ENCODE data around the gene MSH3. TPM values are rescaled to one million over a fixed set of nuclear protein-coding genes. Genes with fewer than 3 reads are reported as not detected.

Gene MSH3
- polyA plus RNA-seq, 1 of the 3 experiments (the other 2 are of a cell fraction) = 3.5 TPM

- Histone ChIP-seq H3K79me2 (ENCODE audit: insufficient read depth) (no peaks in the 10 kb centered on the region), H3F3A (replicated peaks; ENCODE audit: insufficient read depth) (peaks cover 6% of the 10 kb centered on the region), H3K36me3 (replicated peaks in 1 of 2; ENCODE audit: control insufficient read depth in 1 of 2, insufficient read depth in 2 of 2, low read length in 1 of 2) (peaks cover 4 to 10% of the 10 kb centered on the region in 2 experiments), H3K4me1 (ENCODE audit: control insufficient read depth in 1 of 2, insufficient read depth in 2 of 2, low read depth in 1 of 2, low read length in 1 of 2) (no peaks in the 10 kb centered on the region), H3K9ac (no peak overlapping the region), H3K4me2 (no peak overlapping the region), H4K20me1 (ENCODE audit: insufficient read depth) (no peaks in the 10 kb centered on the region), H2AFZ (ENCODE audit: low read depth) (no peak overlapping the region), H3K9me3 (no peaks in the 10 kb centered on the region), H3K4me3 (ENCODE audit: low read depth in 2 of 2, low read length in 1 of 2) (no peak overlapping the region), H3K27ac (ENCODE audit: low read depth in 2 of 2, low read length in 1 of 2) (no peak overlapping the region), H3K27me3 (ENCODE audit: insufficient read depth) (no peaks in the 10 kb centered on the region), H3K9me2 (no peaks in the 10 kb centered on the region)
- no peak for DNase-seq
- TF ChIP-seq JUND (IDR thresholded peaks at IDR 0.05) (no peak), RCOR1 (IDR thresholded peaks at IDR 0.05; ENCODE audit: low read length) (no peak), MEF2A (IDR thresholded peaks at IDR 0.05; ENCODE audit: borderline replicate concordance, low read depth) (no peak), ZBTB33 (IDR thresholded peaks at IDR 0.05; ENCODE audit: borderline replicate concordance, low read depth) (no peak), GATA2 (CRISPR knock-in tag; IDR thresholded peaks at IDR 0.05) (no peak), TCF12 (IDR thresholded peaks at IDR 0.05) (no peak), SIN3A (IDR thresholded peaks at IDR 0.05; ENCODE audit: borderline replicate concordance, low read depth, low read length) (no peak), NFIC (IDR thresholded peaks at IDR 0.05; ENCODE audit: borderline replicate concordance) (no peak), ELF1 (IDR thresholded peaks at IDR 0.05) (no peak), EP300 (IDR thresholded peaks at IDR 0.05; ENCODE audit: borderline replicate concordance in 1 of 2, low read depth in 1 of 2, low read length in 1 of 2) (no peak), EZH2phosphoT487 (IDR thresholded peaks at IDR 0.05; ENCODE audit: borderline replicate concordance, low read depth) (no peak), TEAD4 (IDR thresholded peaks at IDR 0.05; ENCODE audit: borderline replicate concordance, insufficient read depth) (no peak), IRF3 (IDR thresholded peaks at IDR 0.05; ENCODE audit: low read depth, low read length) (no peak), RFX5 (IDR thresholded peaks at IDR 0.05; ENCODE audit: low read length) (no peak)
- ChIA-PET CTCF (interaction anchor here (0.6 kb wide), 1 partner anchor 8 kb away, joined by 3 read pairs; no protein-coding TSS in a partner anchor), POLR2A (no interaction called here)
- WGBS (ENCODE audit: low lambda C conversion rate) = 91% methylated on average over 3 of the region's 3 CpGs
Measured at GRCh38 chr5:80695666-80696065, 41.2 kb downstream of the MSH3 start.

GRCh38 chr5:80696450-80696849 lies 42.0 kb downstream of the MSH3 start:
- Histone ChIP-seq H4K20me1 (ENCODE audit: insufficient read depth) (no peaks in the 10 kb centered on the region), H3K9ac (no peak overlapping the region), H3K79me2 (ENCODE audit: insufficient read depth) (no peaks in the 10 kb centered on the region), H3K36me3 (replicated peaks in 1 of 2; ENCODE audit: control insufficient read depth in 1 of 2, insufficient read depth in 2 of 2, low read length in 1 of 2) (peaks cover 4 to 5% of the 10 kb centered on the region in 2 experiments), H3K27ac (ENCODE audit: low read depth in 2 of 2, low read length in 1 of 2) (no peak overlapping the region), H3K4me1 (ENCODE audit: control insufficient read depth in 1 of 2, insufficient read depth in 2 of 2, low read depth in 1 of 2, low read length in 1 of 2) (no peaks in the 10 kb centered on the region), H3K4me2 (no peak overlapping the region), H2AFZ (ENCODE audit: low read depth) (no peak overlapping the region), H3K9me2 (no peaks in the 10 kb centered on the region), H3K4me3 (ENCODE audit: low read depth in 2 of 2, low read length in 1 of 2) (no peak overlapping the region), H3K27me3 (ENCODE audit: insufficient read depth) (no peaks in the 10 kb centered on the region), H3F3A (replicated peaks; ENCODE audit: insufficient read depth) (no peaks in the 10 kb centered on the region), H3K9me3 (no peaks in the 10 kb centered on the region)
- 100% methylated on average over 3 of the region's 3 CpGs for WGBS (ENCODE audit: low lambda C conversion rate)
- ChIA-PET CTCF (interaction anchor here (0.6 to 2.0 kb wide), 2 partner anchors 9 to 15 kb away, joined by 3 to 6 read pairs; no protein-coding TSS in a partner anchor), POLR2A (no interaction called here)
- DNase-seq = no peak
- TF ChIP-seq USF2 (IDR thresholded peaks at IDR 0.05; ENCODE audit: borderline replicate concordance, low read depth, low read length) (no peak), YY1 (IDR thresholded peaks at IDR 0.05; ENCODE audit: low read depth) (no peak), PBX3 (IDR thresholded peaks at IDR 0.05) (no peak), RFX5 (IDR thresholded peaks at IDR 0.05; ENCODE audit: low read length) (no peak), FOXM1 (IDR thresholded peaks at IDR 0.05; ENCODE audit: low read depth) (no peak), RAD21 (IDR thresholded peaks at IDR 0.05; ENCODE audit: low read length) (no peak), CHD2 (IDR thresholded peaks at IDR 0.05; ENCODE audit: low read length, partially characterized antibody) (no peak), TAF1 (IDR thresholded peaks at IDR 0.05; ENCODE audit: borderline replicate concordance, low read depth, low read length) (no peak), EP300 (IDR thresholded peaks at IDR 0.05; ENCODE audit: borderline replicate concordance in 1 of 2, low read depth in 1 of 2, low read length in 1 of 2) (no peak), CTCF (IDR thresholded peaks at IDR 0.05) (no peak), GATA2 (CRISPR knock-in tag; IDR thresholded peaks at IDR 0.05) (no peak), RXRA (IDR thresholded peaks at IDR 0.05; ENCODE audit: borderline replicate concordance, low read depth) (no peak), TEAD4 (IDR thresholded peaks at IDR 0.05; ENCODE audit: borderline replicate concordance, insufficient read depth) (no peak)
